GM21825 (cell line): ENCODE measurements around the gene WNT3.

Experiments
- ATAC-seq: cut with Tn5 transposase; IDR thresholded peaks from one replicate; pipeline ENCODE4 v1.9.1; 2021; ENCODE audit warnings: mild to moderate bottlenecking, moderate library complexity; ENCODE audit not compliant: unreplicated experiment

WNT3 gene

DNA sequence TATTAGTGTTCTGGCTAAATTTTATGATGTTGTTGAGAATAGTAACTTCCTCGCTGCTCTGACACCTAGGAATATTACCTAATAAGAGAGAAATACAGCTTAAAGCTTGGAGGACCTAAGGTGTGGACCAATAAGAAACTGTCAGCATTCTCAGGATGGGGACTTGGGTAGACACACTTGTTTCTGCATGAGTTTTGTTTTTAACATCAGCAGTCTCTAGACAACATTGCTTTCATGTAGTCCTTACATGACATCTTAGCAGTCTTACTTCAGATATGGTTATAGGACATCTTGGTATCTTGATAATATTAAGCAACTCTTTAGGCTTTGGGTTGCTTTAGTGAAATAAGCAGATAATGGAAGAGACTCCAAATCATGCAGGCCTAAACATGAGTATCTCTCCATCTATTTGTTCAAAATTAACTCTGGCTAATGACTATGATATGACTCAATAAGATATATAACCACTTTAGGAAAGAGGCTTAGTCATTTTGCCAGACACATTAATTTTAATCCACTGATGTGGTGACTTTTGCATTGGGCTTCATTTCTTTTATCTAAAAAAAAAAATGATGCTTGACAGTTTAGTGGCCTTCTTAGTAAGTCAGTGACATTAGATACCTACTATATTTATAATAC, 84.5 kb downstream of the WNT3 start:
- ATAC-seq: no peak

- ATAC-seq: no peak
Observed at GRCh38 chr17:46732754-46733398, 85.6 kb downstream of the WNT3 start.

DNA sequence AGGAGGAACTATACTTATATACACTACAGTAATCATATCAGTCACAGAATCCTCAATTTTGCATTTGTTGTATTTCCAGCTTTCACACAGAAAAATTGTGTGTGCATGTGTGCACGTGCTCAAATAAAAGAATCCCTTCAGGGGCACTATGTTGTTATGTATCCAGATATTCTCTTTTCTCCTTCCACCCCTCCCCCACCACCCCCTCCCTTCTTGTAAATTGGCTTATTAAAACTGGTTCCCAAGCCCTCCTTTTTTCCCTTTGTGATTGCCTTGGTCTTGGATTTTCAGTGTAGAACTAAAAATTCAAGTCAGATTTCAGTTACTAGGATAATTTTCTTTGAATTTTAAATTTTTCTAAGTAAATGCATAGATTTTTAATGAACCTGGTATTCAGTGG, 86.3 kb downstream of the WNT3 start:
- no peak for ATAC-seq

GRCh38 chr17:46730679-46731078, 87.8 kb downstream of the WNT3 start:
- no peak for ATAC-seq

DNA sequence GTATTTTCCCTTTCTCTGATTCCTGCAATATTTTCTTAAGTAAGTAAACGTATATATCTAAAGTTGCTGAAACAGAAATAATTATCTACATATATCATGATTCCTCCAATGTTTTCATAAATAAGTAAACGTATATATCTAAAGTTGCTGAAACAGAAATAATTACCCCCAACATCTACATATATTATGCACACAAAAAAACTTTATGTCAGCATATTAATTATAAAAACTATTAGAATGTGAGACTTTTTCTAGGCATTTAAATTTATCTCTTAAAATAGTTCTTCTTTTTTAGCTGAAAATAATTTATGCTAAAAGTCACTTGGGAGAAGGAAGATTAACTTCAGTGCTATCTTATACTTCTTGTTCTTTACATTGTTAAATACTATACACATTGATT, 88.5 kb downstream of the WNT3 start:
- ATAC-seq: no peak

DNA sequence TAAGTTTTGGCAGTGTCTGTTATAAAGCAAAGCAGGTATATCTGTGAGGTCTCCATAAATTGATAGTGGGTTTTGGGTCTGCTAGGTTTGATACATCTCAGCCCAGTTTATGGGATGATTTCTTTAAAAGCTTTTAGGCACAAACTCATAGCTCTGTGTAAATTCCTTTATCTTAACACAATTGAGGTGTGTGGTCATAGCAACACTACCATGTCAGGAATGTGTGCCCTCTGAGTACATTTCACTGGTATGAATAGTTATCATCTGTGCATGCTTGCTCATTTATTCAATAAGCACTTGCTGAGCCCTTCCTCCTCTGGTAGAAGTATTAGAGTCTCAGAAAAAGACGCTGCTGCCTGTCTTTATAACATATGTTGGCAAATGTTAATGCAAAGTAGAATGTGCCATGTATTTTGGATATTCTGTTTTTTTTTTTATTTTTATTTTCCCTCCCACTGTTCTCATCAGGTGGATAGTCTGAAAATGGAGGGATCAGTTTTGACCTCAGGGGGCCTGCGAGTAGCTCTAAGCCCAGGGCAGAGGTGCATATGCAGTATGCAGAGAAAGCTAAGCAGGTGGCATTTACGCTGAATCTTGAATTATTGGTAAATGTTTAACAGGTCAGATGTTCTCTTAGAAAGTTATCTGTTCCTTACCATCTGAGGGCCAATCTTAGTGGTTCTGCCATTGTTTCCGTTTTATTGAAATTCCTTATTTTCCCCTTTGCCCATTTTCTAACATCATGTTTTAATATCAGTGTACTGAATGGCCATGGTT, 90.7 kb downstream of the WNT3 start:
- no peak for ATAC-seq

- ATAC-seq: no peak
Observed at GRCh38 chr17:46726206-46726605, 92.3 kb downstream of the WNT3 start.

- ATAC-seq: no peak
Observed at GRCh38 chr17:46722662-46723285, 95.7 kb downstream of the WNT3 start.

GRCh38 chr17:46720408-46720807, 98.1 kb downstream of the WNT3 start:
- ATAC-seq: no peak

DNA sequence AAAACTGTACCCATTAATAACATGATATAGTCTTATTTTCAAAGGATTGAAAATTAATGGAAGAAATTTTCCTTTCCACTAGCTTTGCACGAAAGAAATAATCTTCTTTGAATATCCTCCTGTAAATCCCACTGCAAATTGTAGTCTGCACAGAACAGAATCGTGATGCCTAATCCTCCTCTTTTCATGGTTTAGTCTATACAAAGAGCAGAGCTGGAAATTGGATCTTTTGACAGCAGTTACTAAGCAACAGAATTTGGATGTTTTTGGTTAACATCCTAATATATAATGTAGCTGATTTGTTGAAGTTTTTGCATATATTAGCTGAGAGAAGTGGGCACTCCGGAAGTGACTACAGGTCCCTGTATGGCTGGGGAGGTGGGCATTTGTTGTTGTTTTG, 98.6 kb downstream of the WNT3 start:
- no peak for ATAC-seq

GRCh38 chr17:46717999-46718398, 100.5 kb downstream of the WNT3 start:
- no peak for ATAC-seq
